Heart right ventricle (tissue), 16 donors: ENCODE results near the gene CPVL. TPM values are rescaled to one million over a fixed set of nuclear protein-coding genes. Genes with fewer than 3 reads are reported as not detected.

ENCODE experiments used
- ATAC-seq, 8 donors: fragments of 200-7000 bp; cut with Tn5 transposase; one replicate each; pipeline ENCODE4 v1.9.1; 2020; ENCODE audit warnings: mild to moderate bottlenecking in 8 of 8, moderate library complexity in 8 of 8, moderate number of reproducible peaks in 1 of 8
- DNase-seq, 2 donors: peaks; one replicate each; pipeline ENCODE4 v3.0.0-alpha.2; 2020
- H3K27ac ChIP-seq, 10 donors: fragments of 200-600 bp; sonication (generic) in 2 of 10; one replicate each; pipeline versions ENCODE4 v1.5.0 to v1.8.0; 2020 to 2022; ENCODE audit warnings: mild to moderate bottlenecking in 3 of 10
- H3K27me3 ChIP-seq, 7 donors: fragments of 200-600 bp; one replicate each; pipeline ENCODE4 v1.8.0; 2021 to 2022; ENCODE audit warnings: mild to moderate bottlenecking in 2 of 7
- H3K36me3 ChIP-seq, 9 donors: fragments of 200-600 bp; sonication (generic) in 1 of 9; one replicate each; pipeline versions ENCODE4 v1.5.0 to v1.8.0; 2020 to 2022; ENCODE audit warnings: mild to moderate bottlenecking in 2 of 9
- H3K4me1 ChIP-seq, 9 donors: fragments of 200-600 bp; sonication (generic) in 1 of 9; one replicate each; pipeline versions ENCODE4 v1.5.0 to v1.8.0; 2020 to 2022; ENCODE audit warnings: mild to moderate bottlenecking in 4 of 9
- H3K4me3 ChIP-seq, 10 donors: fragments of 200-600 bp; sonication (generic) in 2 of 10; one replicate each; pipeline versions ENCODE4 v1.5.0 to v1.8.0; 2020 to 2022; ENCODE audit warnings: mild to moderate bottlenecking in 7 of 10, moderate library complexity in 2 of 10
- H3K9me3 ChIP-seq, 11 donors: fragments of 200-600 bp in 10 of 11; sonication (generic) in 2 of 11; one replicate each; pipeline versions ENCODE4 v1.5.0 to v1.8.0; 2013 to 2022; ENCODE audit warnings: mild to moderate bottlenecking in 2 of 11, control low read depth in 1 of 11, moderate library complexity in 1 of 11
- WGBS, 2 donors: extraction: QIAGEN DNeasy Blood & Tissue Kit; methylation state at CpG; one replicate each; pipeline ENCODE4 v1.1.7; 2013; ENCODE audit warnings: inconsistent platforms in 1 of 2; 5-methylcytosine and 5-hydroxymethylcytosine counted together
- intact Hi-C, 10 donors: fragments of 100-400 bp; cut with DNase I; formaldehyde crosslinking; loops; one replicate each; pipeline versions ENCODE4 v1.11.1 to v1.14.2; 2022
- polyA plus RNA-seq, 2 donors: library from polyadenylated mRNA; stranded (reverse); fragments of 200-250 nt; gene quantifications; one replicate each; pipeline ENCODE4 v1.2.3, GENCODE V29; 2013
- total RNA-seq, 10 donors: library from RNA; stranded (reverse); fragmentation: NEBNext Ultra II Directional in 3 of 10; extraction: Animal tissue kit (Norgen Biotek cat#: 25700) in 3 of 10; gene quantifications; one replicate each; pipeline versions ENCODE4 v1.2.1 to v1.2.4, GENCODE V29; 2021 to 2023
- TF ChIP-seq, protein P1 (sequence below), 9 donors: fragments of 200-600 bp; sonication (generic) in 2 of 9; IDR thresholded peaks; one replicate each; pipeline versions ENCODE4 v1.5.0 to v1.8.0; 2021 to 2022; ENCODE audit warnings: antibody characterized with exemption in 9 of 9, mild to moderate bottlenecking in 5 of 9, moderate library complexity in 1 of 9
- donor health status: Arrhythmogenic right ventricular cardiomyopathy.
- donor health status: ischemic (EF 13 %, LVEDD 7.1; RV severe dilation, severe dysfunction).
- donor health status: healthy with polysubstance abuse.
- donor health status: DM: no; HTN: yes; CAD: no.
- donor health status: DM: no; HTN: no; CAD: no.
- donor health status: ischemic (EF 25% LVEDD 6.9; RV normal size, moderate dysfunction).
- donor health status: ischemic (EF 25% LVEDD 5.7; RV mildly dilated, moderate dysfunction).
- donor health status: healthy.
- donor health status: DM: yes; HTN: yes; CAD: no.
- donor health status: Ischemic cardiomyopathy.
- donor health status: ischemic (EF 35%, LVEDD 5.7; RV mildly dilated, moderate dysfunction).
- donor health status: nonischemic (EF 11% LVEDD 7.7; RV severe dilation, severe dysfunction).
- donor health status: DM: yes; HTN: yes; CAD: no.
- donor health status: PGD.
- donor health status: ischemic (EF 29% LVEDD 5.4; RV normal size, mild dysfunction).
- donor health status: nonischemic (EF 23%, LVEDD 6.1; RV moderate dilation, normal function).

Gene CPVL
- total and polyA plus RNA-seq, 12 donors = 49.4 to 215 (median 93.0) TPM

DNA sequence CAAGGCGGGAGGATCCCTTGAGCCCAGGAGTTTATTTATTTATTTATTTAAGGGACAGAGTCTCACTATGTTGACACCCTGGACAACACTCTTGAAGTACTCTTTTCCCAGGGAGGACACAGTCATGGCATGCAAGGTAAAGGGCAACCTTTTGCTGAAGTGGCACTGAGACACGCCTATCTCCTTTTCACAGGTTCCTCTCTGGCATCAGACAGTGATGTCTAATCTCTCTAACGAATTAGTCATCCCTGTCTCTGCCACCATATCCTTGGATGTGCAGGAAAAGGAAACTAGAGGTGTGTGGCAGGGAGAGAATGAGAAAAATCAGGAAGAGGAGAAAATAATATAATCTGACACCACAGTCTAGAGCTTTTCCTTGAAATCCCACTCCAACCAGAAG, 19.5 kb downstream of the CPVL start:
- Histone ChIP-seq H3K4me1 (peaks cover 0 to 44% (median 20%) of the 10 kb centered on the region in 9 donors), H3K27ac (no peak overlapping the region), H3K4me3 (no peak overlapping the region), H3K27me3 (no peaks in the 10 kb centered on the region), H3K36me3 (no peaks in the 10 kb centered on the region), H3K9me3 (no peaks in the 10 kb centered on the region)
- ATAC-seq (no peak), DNase-seq (no peak)
- WGBS, 2 donors = 72 to 77% methylated on average over 3 of the region's 3 CpGs
- TF ChIP-seq, protein P1, sequence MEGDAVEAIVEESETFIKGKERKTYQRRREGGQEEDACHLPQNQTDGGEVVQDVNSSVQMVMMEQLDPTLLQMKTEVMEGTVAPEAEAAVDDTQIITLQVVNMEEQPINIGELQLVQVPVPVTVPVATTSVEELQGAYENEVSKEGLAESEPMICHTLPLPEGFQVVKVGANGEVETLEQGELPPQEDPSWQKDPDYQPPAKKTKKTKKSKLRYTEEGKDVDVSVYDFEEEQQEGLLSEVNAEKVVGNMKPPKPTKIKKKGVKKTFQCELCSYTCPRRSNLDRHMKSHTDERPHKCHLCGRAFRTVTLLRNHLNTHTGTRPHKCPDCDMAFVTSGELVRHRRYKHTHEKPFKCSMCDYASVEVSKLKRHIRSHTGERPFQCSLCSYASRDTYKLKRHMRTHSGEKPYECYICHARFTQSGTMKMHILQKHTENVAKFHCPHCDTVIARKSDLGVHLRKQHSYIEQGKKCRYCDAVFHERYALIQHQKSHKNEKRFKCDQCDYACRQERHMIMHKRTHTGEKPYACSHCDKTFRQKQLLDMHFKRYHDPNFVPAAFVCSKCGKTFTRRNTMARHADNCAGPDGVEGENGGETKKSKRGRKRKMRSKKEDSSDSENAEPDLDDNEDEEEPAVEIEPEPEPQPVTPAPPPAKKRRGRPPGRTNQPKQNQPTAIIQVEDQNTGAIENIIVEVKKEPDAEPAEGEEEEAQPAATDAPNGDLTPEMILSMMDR (IDR thresholded peaks at IDR 0.05) = no peak
- intact Hi-C loops = loop anchor here in 1 of 10 donors (10.0 kb wide), 1 partner anchor 218 kb away; no protein-coding TSS in a partner anchor

DNA sequence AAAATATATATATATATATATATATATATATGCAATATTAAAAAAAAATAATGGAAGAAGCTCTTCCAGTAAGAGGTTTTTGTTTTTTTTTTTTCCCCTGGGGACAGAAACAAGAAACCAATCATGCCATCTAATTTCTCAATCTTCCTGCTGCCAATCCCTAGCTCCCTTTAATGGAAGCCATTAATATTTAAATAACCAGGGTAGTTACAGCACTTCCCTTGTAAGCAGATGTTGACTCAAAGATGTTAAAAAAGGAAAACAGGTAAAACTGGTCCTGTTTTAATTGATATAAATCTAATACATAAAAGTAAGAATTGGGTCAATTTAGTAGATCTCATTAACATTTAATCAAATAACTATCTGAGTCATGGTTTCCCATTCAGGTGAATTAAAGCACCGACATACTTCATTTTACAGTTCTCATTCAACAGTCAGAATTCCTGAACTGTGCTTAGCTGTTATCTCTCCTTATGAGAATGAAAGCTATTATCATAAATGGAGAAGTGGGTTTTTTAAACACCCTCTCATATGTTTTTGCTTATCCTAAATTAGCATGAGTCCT, 22.6 kb downstream of the CPVL start:
- Histone ChIP-seq H3K9me3 (no peaks in the 10 kb centered on the region), H3K27ac (no peak overlapping the region), H3K27me3 (no peaks in the 10 kb centered on the region), H3K4me3 (no peak overlapping the region), H3K4me1 (peaks cover 0 to 37% (median 16%) of the 10 kb centered on the region in 9 donors), H3K36me3 (peaks cover 0 to 4% (median 0%) of the 10 kb centered on the region in 9 donors)
- DNase-seq = no peak
- TF ChIP-seq, protein P1 (IDR thresholded peaks at IDR 0.05) = no peak
- no peak for ATAC-seq
- WGBS, 2 donors = 38 to 62% methylated on average over 1 of the region's 1 CpG
- intact Hi-C loops = loop anchor here in 1 of 10 donors (10.0 kb wide), 1 partner anchor 221 kb away; no protein-coding TSS in a partner anchor

DNA sequence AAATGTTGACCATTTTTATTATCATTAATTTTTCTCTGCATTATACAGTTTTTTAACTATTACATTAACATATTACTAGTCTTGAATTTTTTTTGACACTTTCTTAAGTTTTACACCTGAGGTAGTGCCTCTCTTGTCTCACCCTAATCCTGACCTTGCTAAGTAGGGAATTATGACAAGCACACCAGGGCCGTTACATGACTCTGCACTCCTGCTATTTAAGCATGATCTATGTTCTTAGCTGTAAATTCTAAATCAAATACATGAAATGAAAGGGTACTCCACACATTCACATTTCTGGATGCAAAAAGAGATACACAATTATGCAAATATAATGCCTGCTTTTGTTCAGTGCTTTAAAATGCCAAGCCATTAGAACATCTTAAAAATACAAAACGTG, 23.6 kb downstream of the CPVL start:
- Histone ChIP-seq H3K4me3 (no peak overlapping the region), H3K27me3 (no peaks in the 10 kb centered on the region), H3K36me3 (peaks cover 0 to 6% (median 0%) of the 10 kb centered on the region in 9 donors), H3K27ac (peak overlapping the region in 2 of 10 donors; percentile 0 to 20), H3K4me1 (peaks cover 0 to 35% (median 16%) of the 10 kb centered on the region in 9 donors), H3K9me3 (no peaks in the 10 kb centered on the region)
- DNase-seq (no peak), ATAC-seq (peak in 2 of 8 donors; percentile 55 to 65)
- intact Hi-C loops = loop anchor here in 1 of 10 donors (10.0 kb wide), 1 partner anchor 222 kb away; no protein-coding TSS in a partner anchor
- WGBS, 2 donors = 68 to 79% methylated on average over 2 of the region's 2 CpGs
- TF ChIP-seq, protein P1 (IDR thresholded peaks at IDR 0.05) = no peak

DNA sequence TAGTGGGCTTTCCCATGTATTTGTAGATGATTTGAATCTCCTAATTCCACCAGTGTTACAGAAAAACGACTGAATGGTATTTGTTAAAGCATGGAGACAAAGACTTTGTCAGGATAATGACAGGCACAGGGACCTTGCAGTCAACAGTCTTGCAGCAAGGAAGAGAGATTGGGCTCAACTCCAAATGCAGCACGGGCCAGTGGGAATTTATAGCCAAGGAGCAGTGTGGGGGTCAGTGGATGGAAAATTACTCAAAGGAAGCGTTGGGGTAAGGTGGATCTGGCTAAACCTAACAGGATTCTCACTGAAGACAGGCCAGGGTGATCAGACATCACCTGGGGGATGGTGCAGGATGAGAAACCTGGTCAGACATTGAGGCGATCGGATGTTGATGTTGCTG, 24.3 kb downstream of the CPVL start:
- ATAC-seq = peak; percentile 49 to 84 (median 69)
- peaks cover 0 to 6% (median 0%) of the 10 kb centered on the region in 9 donors for H3K36me3 ChIP-seq
- H3K4me3 ChIP-seq = no peak overlapping the region
- peaks cover 0 to 30% (median 16%) of the 10 kb centered on the region in 9 donors for H3K4me1 ChIP-seq
- no peaks in the 10 kb centered on the region for H3K9me3 ChIP-seq
- no peaks in the 10 kb centered on the region for H3K27me3 ChIP-seq
- peak overlapping the region in 2 of 10 donors; percentile 0 to 20 for H3K27ac ChIP-seq
- TF ChIP-seq, protein P1 (IDR thresholded peaks at IDR 0.05) = no peak
- 38 to 43% methylated on average over 5 of the region's 5 CpGs for whole genome bisulfite sequencing, 2 donors
- peak; percentile 21 to 43 for DNase-seq
- intact Hi-C loops = loop anchor here in 1 of 10 donors (10.0 kb wide), 1 partner anchor 223 kb away; no protein-coding TSS in a partner anchor
